Neural progenitor cell (in vitro differentiated cells): Measurements from ENCODE around the gene IFI6.

Experiments
- EZH2 ChIP-seq: fragments of 200-600 bp; sonication (generic); IDR thresholded peaks from 2 replicates; pipeline ENCODE4 v1.6.1; 2017; ENCODE audit warnings: antibody characterized with exemption, mild to moderate bottlenecking, moderate library complexity
- EZH2phosphoT487 ChIP-seq: fragments of 200-600 bp; sonication (generic); IDR thresholded peaks from 2 replicates; pipeline ENCODE4 v1.6.1; 2017; ENCODE audit warnings: antibody characterized with exemption
- TF ChIP-seq, protein P1 (sequence below): fragments of 200-600 bp; sonication (generic); IDR thresholded peaks from 2 replicates; pipeline ENCODE4 v1.5.1; 2017; ENCODE audit warnings: antibody characterized with exemption, mild to moderate bottlenecking

DNA sequence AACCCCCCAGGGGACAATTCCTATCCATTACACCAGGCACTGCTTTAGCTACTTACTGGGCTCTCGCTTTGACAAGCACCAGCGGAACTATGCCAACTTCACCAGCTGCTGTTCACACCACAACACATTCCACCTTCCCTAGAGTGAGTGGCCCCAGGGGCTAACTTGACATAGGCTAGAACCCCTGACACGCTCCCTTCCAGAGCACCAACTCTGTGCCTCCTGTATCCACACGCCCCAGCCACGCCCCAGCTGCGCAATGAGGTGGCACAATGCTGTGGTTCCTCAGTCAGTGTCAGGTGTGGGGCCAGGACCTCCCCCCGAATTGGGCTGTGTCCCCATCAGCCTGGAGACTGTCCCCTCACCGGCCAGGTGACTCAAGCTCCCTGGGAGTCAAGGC is 25.3 kb downstream of the IFI6 start:
- TF ChIP-seq, protein P1, sequence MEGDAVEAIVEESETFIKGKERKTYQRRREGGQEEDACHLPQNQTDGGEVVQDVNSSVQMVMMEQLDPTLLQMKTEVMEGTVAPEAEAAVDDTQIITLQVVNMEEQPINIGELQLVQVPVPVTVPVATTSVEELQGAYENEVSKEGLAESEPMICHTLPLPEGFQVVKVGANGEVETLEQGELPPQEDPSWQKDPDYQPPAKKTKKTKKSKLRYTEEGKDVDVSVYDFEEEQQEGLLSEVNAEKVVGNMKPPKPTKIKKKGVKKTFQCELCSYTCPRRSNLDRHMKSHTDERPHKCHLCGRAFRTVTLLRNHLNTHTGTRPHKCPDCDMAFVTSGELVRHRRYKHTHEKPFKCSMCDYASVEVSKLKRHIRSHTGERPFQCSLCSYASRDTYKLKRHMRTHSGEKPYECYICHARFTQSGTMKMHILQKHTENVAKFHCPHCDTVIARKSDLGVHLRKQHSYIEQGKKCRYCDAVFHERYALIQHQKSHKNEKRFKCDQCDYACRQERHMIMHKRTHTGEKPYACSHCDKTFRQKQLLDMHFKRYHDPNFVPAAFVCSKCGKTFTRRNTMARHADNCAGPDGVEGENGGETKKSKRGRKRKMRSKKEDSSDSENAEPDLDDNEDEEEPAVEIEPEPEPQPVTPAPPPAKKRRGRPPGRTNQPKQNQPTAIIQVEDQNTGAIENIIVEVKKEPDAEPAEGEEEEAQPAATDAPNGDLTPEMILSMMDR, result no peak
- TF ChIP-seq EZH2 (no peak), EZH2phosphoT487 (no peak)
